GM19193 (cell line): ENCODE data around the gene CX3CR1.

Source experiments
- POLR2A ChIP-seq: IDR thresholded peaks from 4 replicates; pipeline ENCODE4 v1.6.1; 2011; ENCODE audit not compliant: insufficient read depth, insufficient read length; ENCODE audit errors: extremely low read depth

CX3CR1 gene

GRCh38 chr3:39279745-39280517 lies at the start of gene CX3CR1:
Gene CX3CR1 (minus strand): TSS chr3:39280036. CDS start chr3:39266509, 13,527 bp downstream.
- no peak for TF ChIP-seq POLR2A

GRCh38 chr3:39329493-39329892 lies 49.7 kb upstream of the CX3CR1 start, which contains the start of gene CCR8:
Gene CCR8 (plus strand): TSS chr3:39329709. CDS start chr3:39332332, 2,623 bp downstream.
- no peak for TF ChIP-seq POLR2A

GRCh38 chr3:39327746-39328349 lies 48.0 kb upstream of the CX3CR1 start:
- no peak for TF ChIP-seq POLR2A

DNA sequence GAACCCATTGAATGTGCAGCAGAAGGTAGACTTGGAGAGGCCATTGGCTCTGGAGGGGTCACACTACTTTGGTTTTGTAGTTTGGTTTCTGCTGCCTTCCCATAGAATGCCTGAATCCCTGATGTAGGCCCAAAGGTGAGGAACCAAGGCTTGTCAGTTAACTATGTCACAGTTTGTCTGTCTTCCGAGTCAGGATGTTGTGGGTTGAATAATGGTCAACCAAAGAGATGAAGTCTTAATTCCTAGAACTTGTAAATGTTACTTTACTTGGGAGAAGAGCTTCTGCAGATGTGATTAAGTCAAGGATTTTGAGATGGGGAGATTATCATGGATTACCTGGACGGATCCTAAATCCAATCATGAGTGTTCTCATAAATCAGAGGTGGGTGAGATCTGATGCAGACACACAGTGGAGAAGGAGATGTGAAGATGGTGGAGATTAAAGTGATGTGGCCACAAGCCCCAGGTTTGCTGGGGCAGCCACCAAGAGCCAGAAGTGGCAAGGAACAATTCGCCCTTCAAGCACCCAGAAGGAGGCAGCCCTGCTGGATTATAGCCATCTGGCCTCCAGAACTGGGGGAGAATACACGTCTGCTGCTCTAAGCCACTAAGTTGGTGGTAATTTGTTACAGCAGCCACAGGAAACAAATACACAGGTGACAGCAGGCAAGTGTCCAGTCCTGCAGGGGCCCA lies 47.4 kb upstream of the CX3CR1 start:
- no peak for TF ChIP-seq POLR2A

- no peak for TF ChIP-seq POLR2A
These were observed 45.4 kb upstream of the CX3CR1 start for GRCh38 chr3:39325236-39325635.

DNA sequence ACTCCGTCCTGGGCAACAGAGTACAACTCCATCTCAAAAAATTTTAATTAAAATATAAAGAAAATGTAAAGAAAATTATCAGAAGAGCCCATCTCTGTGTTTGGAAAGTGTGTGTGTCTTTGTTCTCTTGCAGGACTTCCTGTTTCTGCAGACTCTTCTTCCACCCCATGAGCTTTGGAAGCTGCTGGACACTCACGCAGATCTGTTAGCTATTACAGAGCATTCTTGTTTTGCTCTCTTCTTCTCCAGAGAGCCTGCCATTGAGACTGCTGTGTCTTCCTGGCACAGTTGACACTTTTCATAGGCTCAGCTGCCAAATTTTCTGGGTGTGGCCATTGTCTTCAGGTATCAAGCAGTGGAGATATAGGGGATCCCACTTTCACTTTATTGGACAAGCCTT lies 43.7 kb upstream of the CX3CR1 start:
- no peak for TF ChIP-seq POLR2A

DNA sequence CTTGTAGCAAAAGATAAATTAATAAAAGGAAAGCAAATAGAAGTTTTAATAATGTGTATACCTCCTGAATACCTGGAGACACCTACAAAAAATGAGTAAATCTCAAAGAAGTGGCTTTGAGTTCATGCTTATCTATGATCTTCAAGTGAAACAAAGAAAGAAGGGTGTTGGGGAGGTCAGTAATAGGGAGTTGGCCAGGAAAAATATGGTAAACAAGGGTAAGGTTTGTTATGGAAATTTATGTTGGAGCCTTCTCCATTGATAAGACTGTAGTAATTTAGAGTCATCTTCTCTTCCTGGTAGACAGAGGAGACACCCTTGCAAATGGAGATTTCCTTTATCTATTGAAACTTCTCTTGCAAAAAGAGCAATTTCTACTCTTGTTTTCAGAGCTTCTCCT lies 43.1 kb upstream of the CX3CR1 start:
- no peak for TF ChIP-seq POLR2A

DNA sequence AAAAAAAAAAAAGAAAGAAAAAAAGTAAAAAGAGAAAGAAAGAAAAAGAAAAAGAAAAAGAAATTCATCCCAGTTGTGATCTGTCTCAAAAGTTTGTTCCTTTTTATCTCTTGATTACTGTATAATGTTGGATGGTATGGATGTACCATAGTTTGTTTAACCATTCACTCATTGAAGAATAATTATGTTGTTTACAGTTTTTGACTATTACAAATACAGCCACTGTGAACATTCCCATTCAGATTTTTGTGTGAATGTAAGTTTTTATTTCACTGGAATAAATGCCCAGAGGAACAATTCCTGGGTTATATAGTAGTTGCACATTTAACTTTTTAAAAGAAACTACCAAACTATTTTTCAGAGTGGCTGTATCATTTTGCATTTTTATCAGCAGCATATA lies 39.4 kb upstream of the CX3CR1 start:
- TF ChIP-seq POLR2A, result no peak

DNA sequence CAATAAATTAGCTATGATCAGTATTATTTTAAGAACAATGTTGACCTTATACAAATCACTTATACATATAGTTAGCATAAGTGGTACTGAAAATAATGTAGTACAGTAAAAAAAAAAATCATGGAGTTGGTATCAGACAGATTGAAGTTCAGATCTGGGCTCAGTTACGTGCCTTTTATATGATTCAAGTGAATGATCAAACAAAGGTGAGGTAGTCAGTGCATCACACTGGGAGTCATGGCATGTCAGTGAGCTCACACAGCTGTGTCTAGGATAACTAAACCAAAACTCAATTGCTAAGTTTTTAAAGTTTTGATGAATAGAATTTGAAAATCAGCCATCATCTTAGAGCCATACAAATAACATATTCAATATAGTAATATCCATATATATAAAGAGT lies 38.5 kb upstream of the CX3CR1 start:
- no peak for TF ChIP-seq POLR2A

DNA sequence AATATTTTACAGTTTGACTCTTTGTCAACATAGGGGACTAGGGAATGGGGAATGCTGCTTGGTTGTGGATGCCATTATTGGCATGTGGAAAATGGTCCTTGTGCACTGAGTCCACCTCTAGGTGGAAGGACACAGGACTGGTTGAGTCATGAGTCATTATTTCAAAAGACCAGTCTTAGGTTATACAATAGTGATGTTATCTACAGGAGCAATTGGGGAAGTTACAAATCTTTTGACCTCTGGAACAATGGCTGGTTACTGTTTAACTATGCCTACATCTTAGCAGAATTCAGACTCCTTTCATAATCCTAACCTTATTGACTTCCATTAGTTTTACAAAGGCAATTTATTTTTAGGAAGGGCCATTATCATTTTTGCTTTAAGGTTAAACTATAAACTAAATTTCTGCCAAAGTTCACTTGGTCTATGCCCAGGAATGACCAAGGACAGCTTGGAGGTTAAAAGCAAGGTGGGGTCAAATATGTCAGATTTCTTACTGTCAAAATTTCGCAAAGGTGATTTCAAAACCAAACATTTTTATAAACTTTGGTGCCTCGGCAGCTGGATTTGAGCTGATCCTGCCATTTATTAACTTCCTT lies 37.8 kb upstream of the CX3CR1 start:
- TF ChIP-seq POLR2A, result no peak

- TF ChIP-seq POLR2A, result no peak
These were observed 35.6 kb upstream of the CX3CR1 start for GRCh38 chr3:39315420-39315819.

GRCh38 chr3:39313289-39313688 lies 33.5 kb upstream of the CX3CR1 start:
- TF ChIP-seq POLR2A, result no peak

DNA sequence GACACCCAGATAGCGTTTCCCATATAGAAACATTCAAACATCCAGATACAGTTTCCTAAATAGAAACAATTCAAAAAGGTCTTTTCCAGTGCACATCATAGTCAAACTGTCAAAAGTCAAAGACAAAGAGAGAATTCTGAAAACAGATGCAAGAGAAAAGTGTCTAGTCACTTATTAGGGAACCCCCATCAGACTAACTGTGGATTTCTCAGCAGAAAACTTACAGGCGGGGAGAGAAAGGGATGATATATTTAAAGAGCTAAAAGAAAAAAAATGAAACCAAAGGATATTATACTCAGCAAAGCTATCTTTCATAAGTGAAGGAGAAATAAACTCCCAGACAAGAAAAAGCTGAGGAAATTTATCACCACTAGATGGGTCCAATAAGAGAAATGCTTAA lies 22.3 kb upstream of the CX3CR1 start:
- TF ChIP-seq POLR2A, result no peak

DNA sequence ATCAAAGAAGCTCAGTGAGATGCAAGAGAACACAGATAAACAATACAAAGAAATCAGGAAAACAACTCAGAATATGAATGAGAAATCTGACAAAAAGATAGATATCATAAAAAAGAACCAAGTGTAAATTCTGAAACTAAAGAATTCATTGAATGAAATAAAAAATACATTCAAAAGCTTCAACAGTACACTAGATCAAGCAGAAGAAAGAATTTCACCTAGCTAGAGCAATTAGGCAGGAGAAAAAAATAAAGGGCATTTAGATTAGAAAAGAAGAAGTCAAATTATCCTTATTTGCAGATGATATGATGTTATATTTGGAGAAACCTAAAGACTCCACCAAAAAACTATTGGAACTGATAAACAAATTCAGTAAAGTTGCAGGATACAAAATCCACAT lies 19.4 kb upstream of the CX3CR1 start:
- no peak for TF ChIP-seq POLR2A
